RWPE2 (cell line): ENCODE measurements around the gene KAZN.

Experiments
- ATAC-seq: fragments of 200-7000 bp; cut with Tn5 transposase; 3 replicates; pipeline ENCODE4 v1.9.1; 2021; ENCODE audit warnings: low read depth
- DNase-seq: peaks from one replicate; pipeline ENCODE4 v3.0.0-alpha.2; 2020; ENCODE audit warnings: low spot score
- H3K27ac ChIP-seq: fragments of 450-650 bp; 2 replicates; pipeline ENCODE4 v1.5.1; 2017; ENCODE audit warnings: mild to moderate bottlenecking; ENCODE audit not compliant: poor library complexity, severe bottlenecking
- H3K27me3 ChIP-seq: fragments of 250-450 bp; sonication (Bioruptor Pico); 2 replicates; pipeline ENCODE4 v1.5.1; 2021; ENCODE audit warnings: mild to moderate bottlenecking, moderate library complexity; ENCODE audit not compliant: insufficient read depth, poor library complexity, severe bottlenecking
- H3K36me3 ChIP-seq: fragments of 250-450 bp; sonication (Bioruptor Pico); 2 replicates; pipeline ENCODE4 v1.5.1; 2020; ENCODE audit warnings: low read depth, mild to moderate bottlenecking, moderate library complexity
- H3K4me1 ChIP-seq: fragments of 250-450 bp; sonication (Bioruptor Pico); 2 replicates; pipeline ENCODE4 v1.5.1; 2021; ENCODE audit warnings: mild to moderate bottlenecking, moderate library complexity; ENCODE audit not compliant: insufficient read depth, poor library complexity, severe bottlenecking
- H3K4me3 ChIP-seq: fragments of 250-450 bp; sonication (Bioruptor Pico); 2 replicates; pipeline ENCODE4 v1.5.1; 2021; ENCODE audit warnings: mild to moderate bottlenecking, moderate library complexity; ENCODE audit not compliant: severe bottlenecking
- H3K9me3 ChIP-seq: fragments of 250-450 bp; sonication (Bioruptor Pico); 2 replicates; pipeline ENCODE4 v1.5.1; 2021; ENCODE audit warnings: mild to moderate bottlenecking, moderate library complexity; ENCODE audit not compliant: severe bottlenecking
- CTCF ChIP-seq: fragments of 450-650 bp; IDR thresholded peaks from one replicate; pipeline ENCODE4 v1.5.1; 2017; ENCODE audit warnings: mild to moderate bottlenecking, moderate library complexity; ENCODE audit not compliant: poor library complexity, severe bottlenecking

Gene KAZN

GRCh38 chr1:14826172-14826636 lies 227.7 kb downstream of the KAZN start:
- H3K4me3 ChIP-seq: no peak overlapping the region
- ATAC-seq (no peak), DNase-seq (no peak)
- TF ChIP-seq CTCF: no peak
- no peak overlapping the region for H3K27ac ChIP-seq
- no peaks in the 10 kb centered on the region for H3K36me3 ChIP-seq
- no peaks in the 10 kb centered on the region for H3K4me1 ChIP-seq
- no peaks in the 10 kb centered on the region for H3K9me3 ChIP-seq
- H3K27me3 ChIP-seq: no peaks in the 10 kb centered on the region

GRCh38 chr1:14826731-14827326 lies 228.3 kb downstream of the KAZN start:
- Histone ChIP-seq H3K36me3 (no peaks in the 10 kb centered on the region), H3K4me1 (no peaks in the 10 kb centered on the region), H3K4me3 (no peak overlapping the region), H3K27ac (no peak overlapping the region), H3K9me3 (no peaks in the 10 kb centered on the region), H3K27me3 (no peaks in the 10 kb centered on the region)
- no peak for DNase-seq
- no peak for TF ChIP-seq CTCF
- no peak for ATAC-seq

- ATAC-seq (no peak), DNase-seq (no peak)
- no peak for TF ChIP-seq CTCF
- no peaks in the 10 kb centered on the region for H3K36me3 ChIP-seq
- no peak overlapping the region for H3K27ac ChIP-seq
- no peaks in the 10 kb centered on the region for H3K27me3 ChIP-seq
- no peaks in the 10 kb centered on the region for H3K4me1 ChIP-seq
- H3K9me3 ChIP-seq: no peaks in the 10 kb centered on the region
- no peak overlapping the region for H3K4me3 ChIP-seq
Observed at GRCh38 chr1:14827870-14828269, 229.4 kb downstream of the KAZN start.

- H3K36me3 ChIP-seq: no peaks in the 10 kb centered on the region
Observed at GRCh38 chr1:14828665-14829064, 230.2 kb downstream of the KAZN start.

More at GRCh38 chr1:14828665-14829064, 230.2 kb downstream of the KAZN start:
- no peak overlapping the region for H3K4me3 ChIP-seq
- no peaks in the 10 kb centered on the region for H3K4me1 ChIP-seq
- DNase-seq (no peak), ATAC-seq (no peak)
- no peak for TF ChIP-seq CTCF
- H3K9me3 ChIP-seq: no peaks in the 10 kb centered on the region
- H3K27me3 ChIP-seq: no peaks in the 10 kb centered on the region
- no peak overlapping the region for H3K27ac ChIP-seq
